Measurements from ENCODE around the gene SUMO3. TPM values are rescaled to one million over a fixed set of nuclear protein-coding genes. Genes with fewer than 3 reads are reported as not detected.

Gene SUMO3
- total RNA-seq, 4 donors from 2014 or later: 18.3 to 56.7 (median 38.1) TPM

DNA sequence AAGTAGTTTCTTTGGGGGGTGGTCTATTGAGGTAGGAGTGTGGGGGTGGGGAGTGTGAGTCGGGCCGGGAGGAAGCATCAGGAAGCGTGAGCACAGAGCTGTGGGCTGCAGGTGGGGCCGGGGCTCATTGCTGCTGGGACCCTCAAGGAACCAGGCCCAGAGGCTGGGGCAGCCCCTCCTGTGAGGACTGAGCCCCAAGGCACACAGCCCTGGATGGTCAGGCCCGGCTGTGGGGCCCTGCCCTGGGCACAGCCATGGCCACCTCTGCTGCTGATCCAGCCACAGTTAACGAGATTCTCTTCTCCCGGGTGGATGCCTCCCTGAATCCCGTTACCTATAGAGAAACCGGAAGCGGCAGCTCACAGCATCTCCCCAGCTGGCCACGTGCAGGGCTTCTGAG lies 22.9 kb upstream of the SUMO3 start:
- intact Hi-C loops (cut with DNase I; ENCODE audit: low total_unique reads) (no loop called here), in situ Hi-C loops (cut with MboI; ENCODE audit: low pct_ligation_motif_present in 1 of 4, low pct_unique_long_range_greater_than_20kb in 1 of 4, low sequenced_read_pairs in 3 of 4) (no loop called here)
- H3K4me1 ChIP-seq: peaks cover 5 to 11% (median 9%) of the 10 kb centered on the region in 4 donors
- H3K27ac ChIP-seq: no peak overlapping the region
- no peaks in the 10 kb centered on the region for H3K9me3 ChIP-seq
- H3K27me3 ChIP-seq: no peaks in the 10 kb centered on the region
- 78% methylated on average over 11 of the region's 11 CpGs; no CpG with 5 or more reads in 1 of the 2 donors for WGBS, 2 donors (ENCODE audit: low coverage in 1 of 2)
- H3K36me3 ChIP-seq: no peaks in the 10 kb centered on the region
- DNase-seq: no peak
- no peak overlapping the region for H3K4me3 ChIP-seq
- TF ChIP-seq CTCF (IDR thresholded peaks at IDR 0.05) (no peak), EP300 (IDR thresholded peaks at IDR 0.05; ENCODE audit: low read depth) (no peak), POLR2A (IDR thresholded peaks at IDR 0.05) (no peak), POLR2AphosphoS5 (IDR thresholded peaks at IDR 0.05) (no peak)

DNA sequence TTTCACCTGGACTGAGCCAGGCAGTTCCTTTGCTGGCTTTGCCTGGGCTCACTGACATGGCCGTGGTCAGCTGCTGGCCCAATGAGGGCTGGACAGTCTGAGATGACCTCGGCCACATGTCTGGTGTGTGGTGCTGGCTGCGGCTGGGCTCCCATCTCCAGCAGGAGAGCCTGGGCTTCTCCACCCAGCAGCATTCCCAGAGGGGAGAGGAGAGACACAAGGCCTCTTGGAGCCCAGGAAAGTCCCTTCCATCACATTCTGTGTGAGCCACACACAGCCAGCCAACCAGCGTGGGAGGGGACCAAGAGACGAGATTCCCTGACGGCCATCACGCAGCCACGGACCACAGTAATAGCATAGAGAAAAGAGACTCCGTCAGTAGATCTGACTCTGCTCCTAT lies 21.1 kb upstream of the SUMO3 start:
- H3K4me1 ChIP-seq: peaks cover 0 to 5% (median 4%) of the 10 kb centered on the region in 4 donors
- no peaks in the 10 kb centered on the region for H3K36me3 ChIP-seq
- intact Hi-C loops (cut with DNase I; ENCODE audit: low total_unique reads): no loop called here
- TF ChIP-seq POLR2AphosphoS5 (IDR thresholded peaks at IDR 0.05) (no peak), EP300 (IDR thresholded peaks at IDR 0.05; ENCODE audit: low read depth) (no peak), POLR2A (IDR thresholded peaks at IDR 0.05) (no peak), CTCF (IDR thresholded peaks at IDR 0.05) (no peak)
- in situ Hi-C loops (cut with MboI; ENCODE audit: low pct_ligation_motif_present in 1 of 4, low pct_unique_long_range_greater_than_20kb in 1 of 4, low sequenced_read_pairs in 3 of 4): no loop called here
- no peaks in the 10 kb centered on the region for H3K9me3 ChIP-seq
- no peak overlapping the region for H3K27ac ChIP-seq
- DNase-seq: no peak
- no peaks in the 10 kb centered on the region for H3K27me3 ChIP-seq
- H3K4me3 ChIP-seq: no peak overlapping the region
- 89% methylated on average over 8 of the region's 9 CpGs; no CpG with 5 or more reads in 1 of the 2 donors for WGBS, 2 donors (ENCODE audit: low coverage in 1 of 2)

DNA sequence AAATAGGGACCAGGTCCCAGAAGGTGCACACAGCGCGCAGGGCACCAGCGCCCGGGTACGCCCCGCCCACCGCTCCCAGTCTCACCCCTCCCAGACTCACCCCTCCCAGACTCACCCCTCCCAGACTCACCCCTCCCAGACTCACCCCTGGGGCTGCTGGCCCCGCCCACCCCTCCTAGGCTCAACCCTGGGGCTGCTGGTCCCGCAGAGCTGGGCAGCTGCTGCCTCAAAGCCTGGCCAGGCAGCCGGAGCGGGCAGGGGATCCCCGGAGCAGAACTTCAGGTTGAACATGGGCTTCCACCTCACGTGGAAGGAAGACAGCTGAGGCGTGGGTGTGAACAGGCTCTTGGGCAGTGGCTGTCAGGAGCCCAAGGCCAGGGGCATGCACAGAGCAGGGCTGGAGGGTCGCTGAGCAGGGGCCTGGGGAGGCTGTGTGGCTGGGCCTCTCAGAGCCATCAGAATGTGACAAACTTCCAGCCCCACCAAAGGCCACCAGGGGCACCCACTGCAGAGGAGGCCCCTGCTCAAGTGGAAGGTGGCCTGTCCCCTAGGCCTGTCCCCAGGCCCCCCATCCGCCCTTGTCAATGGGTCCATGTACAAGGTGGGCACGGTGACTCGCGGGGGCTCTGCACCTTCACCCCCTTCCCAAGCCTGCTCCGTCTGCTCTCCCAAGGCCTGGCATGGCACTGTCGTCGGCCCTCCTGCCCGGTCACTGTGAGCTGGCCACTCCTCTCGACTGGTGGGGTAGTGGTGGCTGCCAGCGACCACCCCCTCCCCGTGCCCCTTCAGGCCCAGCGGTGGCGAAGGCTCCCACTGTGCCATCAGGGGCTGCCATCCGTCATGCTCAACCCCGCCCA lies 20.4 kb upstream of the SUMO3 start:
- no peak for DNase-seq
- no peak overlapping the region for H3K27ac ChIP-seq
- TF ChIP-seq EP300 (IDR thresholded peaks at IDR 0.05; ENCODE audit: low read depth) (no peak), CTCF (IDR thresholded peaks at IDR 0.05) (no peak), POLR2A (IDR thresholded peaks at IDR 0.05) (no peak), POLR2AphosphoS5 (IDR thresholded peaks at IDR 0.05) (no peak)
- no peaks in the 10 kb centered on the region for H3K9me3 ChIP-seq
- in situ Hi-C loops (cut with MboI; ENCODE audit: low pct_ligation_motif_present in 1 of 4, low pct_unique_long_range_greater_than_20kb in 1 of 4, low sequenced_read_pairs in 3 of 4): no loop called here
- H3K27me3 ChIP-seq: no peaks in the 10 kb centered on the region
- no peak overlapping the region for H3K4me3 ChIP-seq
- 79% methylated on average over 30 of the region's 30 CpGs; no CpG with 5 or more reads in 1 of the 2 donors for WGBS, 2 donors (ENCODE audit: low coverage in 1 of 2)
- no peaks in the 10 kb centered on the region for H3K36me3 ChIP-seq
- H3K4me1 ChIP-seq: peaks cover 0 to 5% (median 4%) of the 10 kb centered on the region in 4 donors
- intact Hi-C loops (cut with DNase I; ENCODE audit: low total_unique reads): no loop called here

GRCh38 chr21:44837537-44837936 lies 19.7 kb upstream of the SUMO3 start:
- no peak for DNase-seq
- Histone ChIP-seq H3K27me3 (no peaks in the 10 kb centered on the region), H3K4me1 (peaks cover 0 to 5% (median 4%) of the 10 kb centered on the region in 4 donors), H3K36me3 (no peaks in the 10 kb centered on the region), H3K27ac (no peak overlapping the region), H3K9me3 (no peaks in the 10 kb centered on the region), H3K4me3 (no peak overlapping the region)
- intact Hi-C loops (cut with DNase I; ENCODE audit: low total_unique reads) (no loop called here), in situ Hi-C loops (cut with MboI; ENCODE audit: low pct_ligation_motif_present in 1 of 4, low pct_unique_long_range_greater_than_20kb in 1 of 4, low sequenced_read_pairs in 3 of 4) (no loop called here)
- no peak for TF ChIP-seq POLR2A (IDR thresholded peaks at IDR 0.05)
- no peak for TF ChIP-seq EP300 (IDR thresholded peaks at IDR 0.05; ENCODE audit: low read depth)
- TF ChIP-seq CTCF (IDR thresholded peaks at IDR 0.05): no peak
- no peak for TF ChIP-seq POLR2AphosphoS5 (IDR thresholded peaks at IDR 0.05)
- 89% methylated on average over 13 of the region's 13 CpGs; no CpG with 5 or more reads in 1 of the 2 donors for WGBS, 2 donors (ENCODE audit: low coverage in 1 of 2)
